HG03432 (cell line): ENCODE data around the gene ZNF573.

ENCODE experiments used
- ATAC-seq: cut with Tn5 transposase; IDR thresholded peaks from one replicate; pipeline ENCODE4 v1.9.1; 2021; ENCODE audit warnings: mild to moderate bottlenecking, moderate library complexity; ENCODE audit not compliant: unreplicated experiment

ZNF573 gene

DNA sequence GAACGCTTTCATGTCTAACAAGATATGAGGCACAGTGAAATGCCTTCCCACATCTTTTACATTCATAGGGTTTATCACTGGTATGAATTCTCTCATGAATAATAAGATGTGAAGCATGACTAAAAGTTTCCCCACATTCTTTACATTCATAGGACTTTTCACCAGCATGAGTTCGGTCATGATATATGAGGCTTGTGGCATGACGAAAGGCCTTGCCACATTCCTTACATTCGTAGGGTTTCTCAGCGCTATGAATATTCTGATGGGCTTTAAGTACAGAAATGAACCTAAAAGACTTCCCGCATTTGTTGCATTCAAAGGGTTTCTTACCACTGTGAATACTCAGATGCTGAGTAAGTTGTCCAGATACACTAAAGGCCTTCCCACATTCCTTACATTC is 81.2 kb downstream of the ZNF573 start:
- no peak for ATAC-seq

DNA sequence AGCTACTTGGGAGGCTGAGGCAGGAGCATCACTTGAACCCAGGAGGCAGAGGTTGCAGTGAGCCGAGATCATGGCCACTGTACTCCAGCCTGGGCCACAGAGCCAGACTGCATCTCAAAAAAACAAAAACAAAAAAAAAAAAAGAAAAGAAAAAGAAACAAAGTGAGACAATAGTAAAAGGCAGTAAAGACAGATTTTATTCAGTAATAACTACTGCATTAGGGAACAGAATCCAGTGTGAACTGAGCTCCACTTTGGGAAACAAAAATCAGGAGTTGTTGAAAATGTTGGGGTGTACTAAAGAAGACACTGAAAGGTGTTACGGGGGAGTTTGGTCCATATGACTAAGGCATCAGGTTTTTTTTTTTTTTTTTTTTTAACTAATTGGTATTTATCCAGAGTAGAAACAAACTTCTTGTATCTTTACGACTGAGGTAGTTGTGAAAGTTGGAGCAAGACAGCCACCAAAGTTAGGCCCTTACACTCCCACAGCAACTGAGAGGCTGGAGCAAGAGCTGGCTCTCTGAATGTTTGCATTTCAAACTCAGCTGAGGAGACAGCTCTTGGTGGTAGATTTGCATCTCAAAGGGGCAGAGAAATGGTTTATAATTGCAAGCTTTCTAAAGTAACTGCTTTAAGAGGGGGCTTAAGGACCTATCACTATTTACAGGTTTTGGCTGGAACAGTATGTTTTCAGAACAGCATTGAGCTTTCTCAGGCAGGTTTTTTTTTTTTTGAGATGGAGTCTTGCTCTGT is 84.1 kb downstream of the ZNF573 start:
- no peak for ATAC-seq

DNA sequence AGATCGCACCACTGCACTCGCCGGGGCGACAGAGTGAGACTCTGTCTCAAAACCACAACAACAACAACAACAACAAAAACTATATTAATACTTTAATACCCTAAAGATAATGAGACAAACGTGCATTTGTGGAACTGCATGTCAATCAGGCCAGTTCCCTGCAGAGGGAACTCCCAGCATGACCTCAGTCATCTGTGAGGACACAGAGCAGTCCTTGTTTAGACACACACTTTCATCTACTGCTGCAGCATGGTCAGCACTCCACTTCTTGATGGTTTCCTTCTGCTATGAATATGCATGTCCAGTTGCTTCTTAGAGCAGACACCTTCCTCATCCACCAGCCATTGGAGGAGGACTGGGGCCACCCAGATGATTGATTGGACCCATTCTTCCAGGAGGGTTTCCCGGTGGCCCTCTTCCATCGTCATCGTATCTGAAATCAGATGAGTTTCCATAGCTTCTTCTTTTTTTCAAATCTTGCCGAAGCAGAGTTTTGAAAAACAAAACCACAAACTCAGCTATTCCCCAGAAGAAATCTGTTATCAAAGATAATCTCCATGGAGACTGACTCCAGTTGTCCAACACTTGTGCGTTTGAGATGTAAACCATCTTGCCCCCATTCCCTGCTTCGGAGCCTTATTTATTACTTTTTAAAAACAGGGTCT is 86.3 kb downstream of the ZNF573 start:
- ATAC-seq: no peak

DNA sequence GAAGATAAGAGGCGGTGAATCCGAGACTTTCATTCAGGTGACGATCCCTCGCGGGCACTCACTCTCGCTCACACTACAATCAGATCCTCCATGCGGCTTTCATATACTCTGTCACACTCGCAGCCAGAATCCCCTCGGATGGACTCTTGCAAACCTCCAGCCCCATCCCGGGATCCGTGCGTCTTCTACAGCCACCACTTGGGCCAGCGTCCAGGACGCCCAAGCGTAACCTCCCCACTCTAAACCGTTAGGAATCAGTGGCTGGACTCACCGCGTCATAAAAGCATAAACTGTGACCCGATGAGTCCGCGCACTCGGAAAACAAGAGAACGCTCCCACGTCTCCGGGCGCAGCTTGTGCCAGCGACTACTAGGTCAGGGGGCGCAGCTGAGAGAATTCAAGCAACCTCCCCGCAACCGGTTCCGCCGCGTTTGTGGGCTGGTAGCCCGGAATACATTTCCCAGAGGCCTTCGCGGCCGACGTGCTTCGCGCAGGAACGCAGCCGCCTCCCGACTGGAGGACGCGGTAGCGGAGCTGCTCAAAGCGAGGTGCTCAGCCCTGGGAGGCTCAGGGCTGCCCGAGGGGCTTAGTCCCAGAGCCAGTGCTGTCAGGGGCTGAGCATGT is 87.4 kb downstream of the ZNF573 start:
- ATAC-seq: no peak
